HG03432 (cell line): ENCODE results near the gene NAALADL2.

ENCODE experiments used
- ATAC-seq: cut with Tn5 transposase; IDR thresholded peaks from one replicate; pipeline ENCODE4 v1.9.1; 2021; ENCODE audit warnings: mild to moderate bottlenecking, moderate library complexity; ENCODE audit not compliant: unreplicated experiment

The NAALADL2 gene

DNA sequence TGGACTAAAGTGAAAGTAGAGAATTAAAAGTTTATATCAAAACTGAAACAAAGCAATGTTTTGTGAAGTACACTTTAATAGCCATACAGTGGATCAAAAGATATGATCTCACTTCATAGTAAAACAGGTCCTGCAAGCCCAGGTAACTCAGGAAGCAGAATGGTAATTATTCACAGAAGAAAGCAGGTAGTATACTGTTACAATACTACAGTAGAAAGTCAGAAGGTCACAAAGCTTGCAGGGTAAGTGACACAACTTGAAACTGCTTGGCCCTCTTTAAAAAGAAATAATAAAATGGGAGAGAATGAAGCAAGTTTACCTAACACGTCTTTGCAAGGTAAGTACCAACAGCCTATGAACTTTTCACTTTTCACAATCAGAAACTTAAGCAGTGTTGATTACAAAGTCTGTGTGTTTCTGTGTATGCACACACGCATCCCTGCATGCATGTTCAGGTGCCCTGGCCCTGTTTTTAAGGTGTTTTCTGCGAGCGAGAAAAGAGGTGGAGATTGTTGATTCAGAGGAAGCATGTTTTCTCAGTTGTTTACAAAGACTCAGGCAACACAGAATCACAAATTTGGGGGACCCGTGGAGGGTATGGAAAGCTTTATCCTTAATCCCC, at the start of gene NAALADL2:
Gene NAALADL2 (plus strand): TSS at position 221 of the 622 bp plus-strand sequence.
- ATAC-seq: no peak

DNA sequence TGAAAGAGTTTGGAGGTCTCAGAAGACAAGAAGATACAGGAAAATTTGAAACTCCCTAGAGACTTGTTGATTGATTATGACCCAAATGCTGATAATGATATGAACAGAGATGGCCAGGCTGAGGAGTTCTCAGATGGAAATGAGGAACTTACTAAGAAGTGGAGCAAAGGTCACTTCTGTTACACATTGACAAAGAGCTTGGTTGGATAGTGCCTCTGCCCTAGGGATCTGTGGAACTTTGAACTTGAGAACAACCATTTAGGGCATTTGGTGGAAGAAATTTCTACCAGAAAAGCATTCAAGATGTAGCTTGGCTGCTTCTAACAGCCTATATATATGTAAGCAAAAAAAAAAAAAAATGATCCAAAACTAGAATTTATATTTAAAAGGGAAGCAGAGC, 48.9 kb upstream of the NAALADL2 start:
- ATAC-seq: no peak

DNA sequence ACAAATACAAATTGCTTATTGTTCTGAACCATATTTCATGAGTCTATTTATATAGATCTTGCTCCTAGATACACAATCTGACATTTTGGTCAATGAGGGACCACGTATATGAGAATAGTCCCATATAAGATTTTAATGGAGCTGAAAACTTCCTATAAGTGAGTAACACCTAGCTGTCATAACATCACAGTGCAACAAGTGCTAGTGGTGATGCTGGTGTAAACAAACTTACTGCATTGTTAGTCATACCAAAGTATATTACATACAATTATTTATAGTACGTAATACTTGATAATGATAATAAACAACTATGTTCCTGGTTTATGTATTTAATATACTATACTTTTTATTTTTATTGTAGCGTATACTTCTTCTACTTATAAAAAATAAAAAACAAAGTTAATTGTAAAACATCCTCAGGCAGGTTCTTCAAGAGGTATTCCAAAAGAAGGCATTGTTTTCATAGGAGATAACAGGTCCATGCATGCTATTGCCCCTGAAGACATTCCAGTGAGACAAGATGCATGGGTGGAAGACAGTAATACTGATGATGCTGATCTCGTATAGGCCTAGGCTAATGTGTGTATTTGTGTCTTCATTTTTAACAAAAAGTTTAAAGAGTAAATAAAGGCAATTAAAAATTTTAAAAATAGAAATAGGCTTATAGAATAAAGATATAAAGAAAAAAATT, 46.8 kb upstream of the NAALADL2 start:
- ATAC-seq: no peak

DNA sequence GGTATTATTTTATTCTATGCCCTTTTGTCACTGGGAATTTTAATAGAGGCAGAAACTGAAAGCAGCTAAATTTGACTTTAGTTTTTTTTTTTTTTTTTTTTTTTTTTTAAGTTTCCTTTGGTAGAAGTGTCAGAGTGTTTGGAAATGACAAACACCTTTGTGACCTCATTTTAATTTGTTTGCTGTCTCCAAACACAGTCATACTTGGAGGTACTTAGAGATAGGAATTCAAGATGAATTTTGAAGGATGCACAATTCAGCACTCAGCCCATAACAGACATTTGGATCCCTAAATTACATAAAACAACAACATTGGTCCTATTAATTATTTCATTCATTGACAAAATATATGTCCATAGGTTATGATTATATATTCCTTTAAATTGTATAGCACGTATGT, 43.4 kb upstream of the NAALADL2 start:
- ATAC-seq: no peak

DNA sequence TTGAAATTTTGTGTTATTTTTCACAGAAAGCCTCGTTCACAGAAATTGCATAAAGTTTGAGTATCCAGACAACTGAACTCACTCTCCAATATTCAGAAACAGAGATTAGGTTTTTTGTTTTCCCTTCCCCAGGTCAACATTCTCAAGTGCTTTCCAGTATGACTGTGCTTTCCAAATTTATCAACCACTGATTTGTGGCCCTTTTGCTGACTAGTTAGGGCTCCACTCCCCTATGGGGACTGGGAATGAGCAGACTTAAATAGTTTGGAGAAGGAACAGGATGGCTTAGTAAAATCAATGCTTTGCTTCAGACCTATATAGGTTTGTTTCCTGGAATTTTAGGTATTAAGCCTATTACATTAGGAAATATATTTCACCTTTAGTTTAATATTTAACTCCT, 38.2 kb upstream of the NAALADL2 start:
- no peak for ATAC-seq

DNA sequence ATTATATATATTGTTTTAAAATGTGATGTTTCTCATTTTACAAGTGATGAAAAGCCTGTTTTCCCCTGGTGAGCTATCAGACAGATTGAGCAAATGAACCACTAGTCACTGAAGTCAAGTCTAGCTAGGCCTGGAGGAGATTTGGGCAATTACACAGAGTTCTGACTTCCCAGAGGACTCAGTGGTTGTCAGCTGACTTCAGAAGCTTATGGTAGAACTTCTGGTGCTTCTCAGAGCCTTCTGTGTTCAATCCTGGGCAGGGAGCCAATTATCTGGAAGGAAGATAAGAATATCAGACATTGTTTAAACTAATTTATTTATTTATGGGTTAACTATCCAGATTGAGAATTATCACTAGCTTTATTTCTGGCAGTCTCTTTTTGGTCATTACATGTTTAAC, 37.7 kb upstream of the NAALADL2 start:
- no peak for ATAC-seq

DNA sequence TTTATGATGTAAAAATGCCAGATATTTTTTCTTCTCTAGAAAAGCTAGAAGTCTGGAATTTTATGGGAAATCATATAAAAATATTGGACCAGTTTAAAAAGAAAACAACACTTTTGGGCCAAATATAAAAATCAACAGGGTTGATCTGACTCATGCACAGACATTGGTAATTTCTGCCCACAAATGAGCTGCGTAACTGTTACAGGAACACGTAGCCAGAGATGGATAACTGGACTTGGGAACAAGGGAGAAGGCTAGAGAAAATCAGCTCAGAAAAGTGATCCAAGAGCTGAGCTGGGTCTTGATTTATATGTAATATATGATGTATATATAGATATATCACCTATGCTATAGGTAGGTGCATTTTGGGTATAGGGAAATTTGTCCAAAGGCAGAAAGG, 36.8 kb upstream of the NAALADL2 start:
- ATAC-seq: no peak

DNA sequence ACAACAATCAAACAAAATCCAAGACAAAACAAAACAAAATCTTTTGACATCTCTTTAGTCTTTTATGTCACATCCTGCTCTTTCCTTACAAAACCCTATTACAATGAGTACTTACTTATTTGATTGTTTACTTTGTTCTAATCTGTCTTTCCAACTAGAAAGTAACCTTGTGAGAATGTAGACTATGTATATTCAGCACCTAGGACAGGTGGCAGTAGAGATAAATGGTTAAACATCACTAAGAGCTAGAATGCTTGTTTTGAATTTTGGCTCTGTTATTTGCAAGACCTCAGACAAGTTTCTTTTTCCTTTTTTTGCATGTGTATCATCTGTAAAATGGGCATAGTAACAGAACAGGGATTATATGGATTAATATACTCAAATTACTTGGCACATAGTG, 33.1 kb upstream of the NAALADL2 start:
- ATAC-seq: no peak

DNA sequence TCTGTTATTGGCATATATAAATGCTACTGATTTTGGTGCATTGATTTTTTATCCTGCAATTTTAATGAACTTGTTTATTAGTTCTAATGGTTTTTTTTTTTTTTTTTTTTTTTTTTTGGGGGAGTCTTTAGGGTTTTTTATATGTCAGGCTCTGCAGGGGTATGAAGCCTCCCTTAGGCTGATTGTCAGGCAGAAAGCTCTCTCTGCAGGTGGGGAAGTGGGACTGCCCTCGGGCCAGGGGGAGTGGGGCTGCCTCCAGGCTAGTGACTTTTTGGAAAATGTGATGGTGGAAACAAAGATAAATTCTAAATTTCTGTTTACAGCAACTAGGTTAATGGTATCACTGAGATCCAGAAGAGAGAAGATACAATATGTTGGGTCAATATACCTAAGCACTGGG, 14.4 kb upstream of the NAALADL2 start:
- ATAC-seq: no peak

DNA sequence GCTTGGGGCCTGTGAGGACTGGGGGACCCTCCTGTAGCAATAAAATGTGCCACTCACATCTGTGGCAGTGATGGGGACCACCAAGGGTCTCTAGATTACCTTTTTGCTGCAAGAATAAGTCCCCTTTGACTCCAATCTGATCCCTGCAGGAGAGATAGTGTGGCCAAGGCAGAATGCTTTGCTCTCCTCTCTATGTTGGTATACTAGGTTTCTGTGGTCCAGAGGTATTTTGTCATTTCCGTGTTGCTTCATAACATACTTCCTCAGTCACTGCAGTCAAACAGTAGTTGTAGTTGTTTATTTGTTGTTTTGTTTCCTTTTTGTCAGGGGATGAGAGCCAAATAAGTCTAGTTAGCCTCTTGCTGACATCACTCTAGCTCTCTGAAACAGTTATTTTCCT, 13.1 kb upstream of the NAALADL2 start:
- no peak for ATAC-seq

DNA sequence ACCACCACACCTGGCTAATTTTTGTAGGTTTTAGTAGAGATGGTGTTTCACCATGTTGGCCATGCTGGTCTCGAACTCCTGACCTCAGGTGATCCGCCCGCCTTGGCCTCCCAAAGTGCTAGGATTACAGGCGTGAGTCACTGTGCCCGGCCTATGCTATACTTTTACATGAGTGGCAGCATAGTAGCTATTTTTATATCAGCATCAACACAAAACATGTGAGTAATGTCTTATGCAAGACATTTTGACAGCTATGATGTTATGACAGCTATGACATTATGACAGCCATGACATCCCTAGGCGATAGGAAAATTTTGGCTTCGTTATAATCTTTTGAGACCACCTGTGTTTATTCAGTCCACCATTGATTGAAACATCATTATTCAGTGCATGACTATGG, 4.1 kb upstream of the NAALADL2 start:
- ATAC-seq: no peak

DNA sequence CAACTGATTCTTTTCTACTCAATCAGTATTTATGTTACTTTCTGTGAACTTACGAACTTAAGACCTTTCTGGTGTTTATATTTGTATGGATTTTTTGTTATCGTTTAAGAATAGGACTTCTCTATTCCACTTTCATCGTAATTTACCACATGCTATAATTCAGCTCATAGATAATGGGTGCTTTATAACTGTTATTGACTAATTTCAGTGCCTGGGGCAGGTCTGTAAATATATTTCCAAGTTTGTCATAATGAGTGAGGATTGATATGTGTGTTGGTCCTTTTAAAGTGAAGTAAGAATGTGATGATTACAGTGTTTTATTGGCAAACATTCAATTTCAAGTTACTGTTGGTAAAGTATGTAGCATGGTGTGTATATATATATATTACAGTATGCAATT, 1.8 kb upstream of the NAALADL2 start:
- no peak for ATAC-seq

DNA sequence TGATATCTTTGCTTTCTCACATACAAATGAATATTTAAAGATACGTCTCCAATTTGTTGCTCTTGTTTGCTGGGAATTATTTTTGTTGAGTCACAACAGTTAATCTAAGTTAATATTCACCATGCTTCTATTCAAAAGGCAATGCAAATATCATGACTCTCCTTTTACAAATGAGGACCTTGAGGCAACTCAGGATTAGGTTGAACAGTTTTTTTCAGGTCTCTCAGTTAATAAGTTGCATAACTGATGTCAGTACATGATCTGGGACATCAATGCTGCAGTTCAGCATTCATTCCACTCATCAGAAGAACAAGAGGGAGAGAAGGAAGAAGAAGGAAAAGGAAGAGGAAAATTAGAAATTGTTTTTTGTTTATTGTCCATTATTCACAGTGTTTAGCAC, 781 bp upstream of the NAALADL2 start:
- ATAC-seq: no peak

DNA sequence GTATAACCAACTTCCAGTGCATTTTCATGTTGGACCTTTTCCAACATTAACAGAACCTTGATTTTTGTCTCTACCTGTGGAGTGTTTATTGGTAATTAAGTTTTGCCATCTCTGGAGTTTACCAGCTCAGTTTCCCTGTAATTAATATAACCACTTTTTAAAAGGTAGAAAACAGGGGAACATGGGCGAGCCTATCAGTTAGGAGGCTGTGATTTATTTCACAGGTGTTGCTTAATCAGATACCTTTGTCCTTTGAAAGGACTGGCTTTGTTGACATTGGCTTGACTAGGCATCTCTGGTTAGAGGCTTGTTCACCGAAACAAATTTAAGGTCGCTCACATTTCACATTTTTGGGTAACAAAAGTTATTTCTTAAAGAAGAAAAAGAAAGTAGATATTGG, 622 bp downstream of the NAALADL2 start:
- no peak for ATAC-seq

DNA sequence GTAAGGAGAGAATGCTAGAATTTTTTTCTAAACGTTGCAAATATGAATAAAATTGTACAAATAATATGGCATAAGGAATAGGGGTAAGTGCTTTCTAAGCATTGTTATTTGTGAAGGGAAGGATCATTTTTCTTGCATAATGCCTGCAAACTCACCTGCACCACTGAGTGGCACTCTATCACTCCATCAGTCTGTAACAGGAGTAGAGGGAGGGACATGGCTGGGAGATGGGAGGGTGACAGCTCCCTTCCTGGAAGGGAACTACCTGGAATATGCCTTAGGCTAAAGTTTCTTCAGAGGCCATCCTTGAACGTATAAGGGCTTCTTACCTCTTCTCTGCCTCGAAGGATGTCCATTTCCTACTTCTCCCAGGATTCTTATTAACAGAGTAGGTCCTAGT, 3.0 kb downstream of the NAALADL2 start:
- ATAC-seq: no peak

DNA sequence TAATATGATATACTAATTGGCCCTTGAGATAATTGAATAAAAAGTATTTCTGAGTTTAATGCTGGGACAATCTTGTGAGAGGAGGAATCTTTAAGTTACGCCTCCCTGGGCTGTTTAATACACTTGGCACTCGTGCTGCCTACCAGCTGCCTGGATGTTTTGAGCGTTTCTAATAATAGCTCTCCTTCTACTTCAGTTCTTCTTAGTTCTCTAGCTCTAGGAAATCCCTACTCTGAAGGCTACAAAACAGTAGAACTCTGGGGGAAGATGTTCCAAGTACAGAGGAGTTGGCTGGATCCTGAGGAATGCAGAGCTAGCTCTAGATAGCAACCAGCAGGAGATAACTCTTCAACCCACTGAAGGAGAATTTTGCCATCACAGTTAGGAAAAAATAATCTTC, 3.5 kb downstream of the NAALADL2 start:
- no peak for ATAC-seq

DNA sequence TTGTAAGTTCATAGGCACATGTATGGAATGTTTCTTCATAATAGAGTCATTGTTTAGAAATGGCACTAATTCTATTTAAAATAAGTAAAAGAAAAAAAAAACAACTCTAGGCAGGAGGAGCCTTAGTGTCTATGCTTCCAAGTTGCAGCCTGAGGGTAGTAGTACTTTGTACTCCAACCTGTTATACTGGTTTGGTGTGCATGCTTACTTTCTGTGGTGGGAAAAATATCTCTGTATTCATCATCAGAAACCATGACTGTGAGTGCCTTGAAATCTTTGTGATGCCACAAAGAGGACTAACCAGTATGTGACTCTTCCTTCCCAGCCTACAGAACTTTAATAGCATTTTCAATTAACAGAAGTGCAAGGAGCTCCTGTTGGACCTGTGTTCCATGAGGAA, 4.4 kb downstream of the NAALADL2 start:
- ATAC-seq: no peak

DNA sequence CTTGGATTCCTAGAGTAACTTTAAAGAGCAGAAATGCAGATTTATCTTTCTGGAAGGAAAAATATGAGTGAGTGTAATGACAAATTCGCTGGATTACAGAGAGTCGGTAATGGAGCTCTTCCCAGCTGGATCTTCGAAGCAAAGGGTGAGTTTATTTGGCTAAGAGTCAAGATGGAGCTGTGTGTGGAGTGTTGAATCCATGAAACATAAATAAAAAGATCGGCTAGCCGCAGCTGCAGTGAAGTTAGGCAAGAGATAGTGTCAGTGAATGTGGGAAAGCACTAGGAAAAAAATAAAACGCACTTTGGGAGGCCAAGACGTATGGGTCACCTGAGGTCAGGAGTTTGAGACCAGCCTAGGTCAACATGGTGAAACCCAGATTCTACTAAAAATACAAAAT, 10.3 kb downstream of the NAALADL2 start:
- no peak for ATAC-seq

DNA sequence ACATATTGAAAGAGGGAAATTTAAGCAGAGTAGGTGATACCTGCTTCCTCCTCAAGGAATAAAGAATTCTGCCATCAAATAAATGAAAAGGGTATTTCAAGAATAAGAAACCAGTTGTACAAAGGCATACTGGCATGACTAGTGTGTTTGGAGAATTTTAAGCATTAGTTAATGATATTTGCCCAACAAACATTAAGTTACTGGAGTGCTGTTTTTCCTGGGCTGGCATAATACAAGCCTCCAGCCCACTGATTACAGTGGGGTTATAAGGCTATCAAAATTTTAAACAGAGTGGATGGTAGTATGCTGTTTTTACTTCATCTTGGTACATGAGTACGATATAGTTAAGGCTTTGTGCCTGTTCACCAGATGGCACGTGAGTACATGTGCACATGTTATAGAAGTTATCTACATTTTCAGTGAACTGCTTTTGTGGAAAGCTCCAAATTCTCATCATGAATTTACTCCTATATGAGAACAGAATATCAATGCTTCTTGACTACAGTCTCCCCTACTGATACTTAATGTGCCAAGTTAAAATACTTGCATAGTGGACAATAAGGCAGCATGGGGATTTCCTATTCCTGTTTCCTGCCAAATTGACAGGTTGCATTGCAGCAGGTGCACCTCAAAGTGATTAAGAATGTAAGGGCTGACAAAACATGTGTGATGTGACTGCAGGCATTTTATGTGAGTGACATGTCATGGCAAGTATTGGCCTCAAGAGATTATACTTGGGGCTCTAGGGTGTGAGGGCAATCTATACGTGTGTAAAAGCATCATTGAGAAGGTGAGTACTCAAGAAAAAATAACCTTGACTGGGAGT, 14.9 kb downstream of the NAALADL2 start:
- no peak for ATAC-seq

DNA sequence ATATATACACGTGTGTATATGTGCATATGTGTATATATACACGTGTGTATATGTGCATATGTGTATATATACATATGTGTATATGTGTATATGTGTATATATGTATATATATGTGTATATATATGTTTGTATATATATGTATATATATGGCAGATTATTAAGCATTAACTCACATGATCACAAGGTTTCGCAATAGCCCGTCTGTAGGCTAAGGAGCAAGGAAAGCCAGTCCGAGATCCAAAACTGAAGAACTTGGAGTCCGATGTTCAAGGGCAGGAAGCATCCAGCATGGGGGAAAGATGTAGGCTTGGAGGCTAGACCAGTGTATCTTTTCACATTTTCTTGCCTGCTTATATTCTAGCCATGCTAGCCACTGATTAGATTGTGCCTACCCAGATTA, 23.7 kb downstream of the NAALADL2 start:
- no peak for ATAC-seq

DNA sequence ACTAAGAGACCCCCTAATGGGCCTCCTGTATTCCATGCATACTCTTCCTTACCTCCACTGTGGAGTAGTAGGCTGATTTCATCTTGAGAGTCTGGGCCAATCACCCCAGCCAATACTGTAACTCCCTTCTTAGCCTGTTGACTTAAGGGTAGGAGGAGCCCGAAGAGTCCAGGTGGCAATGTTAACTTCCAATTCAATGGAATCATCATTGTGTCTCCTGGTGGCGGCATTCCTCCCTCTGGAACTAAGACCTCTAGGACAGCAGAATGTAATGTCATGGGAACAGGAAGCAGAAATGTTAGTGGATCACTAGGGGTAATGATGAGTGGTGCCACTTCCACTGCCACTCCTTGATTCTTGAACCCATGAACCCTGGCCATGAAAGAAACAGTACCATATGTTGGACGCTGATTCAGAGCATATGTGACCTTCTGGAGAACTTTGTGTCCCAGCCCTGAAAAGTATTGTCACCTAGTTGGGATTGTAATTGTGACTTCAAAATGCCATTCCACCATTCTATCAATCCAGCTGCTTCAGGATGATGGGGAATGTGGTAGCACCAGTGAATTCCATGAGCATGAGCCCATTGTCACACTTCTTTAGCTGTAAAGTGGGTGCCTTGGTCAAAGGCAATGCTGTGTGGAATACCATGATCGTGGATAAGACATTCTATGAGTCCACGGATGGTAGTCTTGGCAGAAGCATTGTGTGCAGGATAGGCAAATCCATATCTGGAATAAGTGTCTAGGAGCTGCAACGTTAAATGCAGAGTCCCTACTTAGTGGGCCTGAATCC, 24.9 kb downstream of the NAALADL2 start:
- ATAC-seq: no peak
